Skeletal muscle tissue (tissue), 4 donors: Measurements from ENCODE around the gene DHX35. TPM values are rescaled to one million over a fixed set of nuclear protein-coding genes. Genes with fewer than 3 reads are reported as not detected.
"Not testable (repeated sequence)": the region's sequence is repeated elsewhere in the genome, so short reads cannot be mapped to it uniquely, and the experiment has no call there.

ENCODE experiments used
- H3K27ac ChIP-seq: one replicate; pipeline ENCODE4 v1.7.0; 2013; ENCODE audit warnings: mild to moderate bottlenecking, low read depth, low read length, inconsistent platforms
- H3K27me3 ChIP-seq, 3 donors: one replicate each; pipeline ENCODE4 v1.7.0; 2013; ENCODE audit warnings: low read length in 3 of 3; ENCODE audit not compliant: control insufficient read depth in 3 of 3, insufficient read depth in 3 of 3
- H3K36me3 ChIP-seq, 3 donors: one replicate each; pipeline ENCODE4 v1.7.0; 2013; ENCODE audit warnings: low read length in 3 of 3; ENCODE audit not compliant: control insufficient read depth in 3 of 3, insufficient read depth in 3 of 3
- H3K4me1 ChIP-seq, 3 donors: one replicate each; pipeline ENCODE4 v1.7.0; 2013; ENCODE audit warnings: low read length in 3 of 3, mild to moderate bottlenecking in 3 of 3; ENCODE audit not compliant: control insufficient read depth in 3 of 3, insufficient read depth in 3 of 3
- H3K4me3 ChIP-seq, 3 donors: one replicate each; pipeline ENCODE4 v1.7.0; 2013; ENCODE audit warnings: low read length in 3 of 3
- H3K9ac ChIP-seq, 3 donors: one replicate each; pipeline ENCODE4 v1.7.0; 2013; ENCODE audit warnings: low read length in 3 of 3, mild to moderate bottlenecking in 3 of 3, moderate library complexity in 2 of 3, low read depth in 1 of 3
- H3K9me3 ChIP-seq, 3 donors: one replicate each; pipeline ENCODE4 v1.7.0; 2013; ENCODE audit warnings: low read length in 3 of 3; ENCODE audit not compliant: control insufficient read depth in 3 of 3
- total RNA-seq: library from RNA; depleted of rRNA; stranded (reverse); fragments of >200 nt; gene quantifications from one replicate; pipeline ENCODE4 v1.2.3, GENCODE V29; 2014
- donor health status: Osteomylitis.

Gene DHX35
- total RNA-seq, 1 donor from 2014 or later: 8.4 TPM

- Histone ChIP-seq H3K9ac (no peak overlapping the region), H3K4me1 (peaks cover 4 to 7% (median 7%) of the 10 kb centered on the region in 3 donors), H3K27me3 (no peaks in the 10 kb centered on the region), H3K4me3 (no peak overlapping the region), H3K9me3 (no peaks in the 10 kb centered on the region), H3K27ac (no peak overlapping the region), H3K36me3 (peaks cover 0 to 12% (median 10%) of the 10 kb centered on the region in 3 donors)
Observed at GRCh38 chr20:38990728-38991127, 28.6 kb downstream of the DHX35 start.

GRCh38 chr20:38991814-38992704, 29.9 kb downstream of the DHX35 start:
- H3K36me3 ChIP-seq: peaks cover 0 to 21% (median 18%) of the 10 kb centered on the region in 3 donors
- H3K4me3 ChIP-seq: no peak overlapping the region

GRCh38 chr20:38995536-38996044, 33.4 kb downstream of the DHX35 start:
- no peaks in the 10 kb centered on the region for H3K27me3 ChIP-seq
- H3K4me3 ChIP-seq: no peak overlapping the region
- no peaks in the 10 kb centered on the region for H3K4me1 ChIP-seq
- peaks cover 14 to 43% (median 39%) of the 10 kb centered on the region in 3 donors for H3K36me3 ChIP-seq
- no peaks in the 10 kb centered on the region for H3K9me3 ChIP-seq
- H3K9ac ChIP-seq: no peak overlapping the region
- no peak overlapping the region for H3K27ac ChIP-seq

More at GRCh38 chr20:38991814-38992704, 29.9 kb downstream of the DHX35 start:
- H3K4me1 ChIP-seq: no peaks in the 10 kb centered on the region
- no peaks in the 10 kb centered on the region for H3K27me3 ChIP-seq
- no peaks in the 10 kb centered on the region for H3K9me3 ChIP-seq
- no peak overlapping the region for H3K9ac ChIP-seq
- no peak overlapping the region for H3K27ac ChIP-seq

GRCh38 chr20:38996866-38997265, 34.7 kb downstream of the DHX35 start:
- not testable (repeated sequence) for H3K4me3 ChIP-seq, H3K27ac ChIP-seq, H3K9ac ChIP-seq, H3K27me3 ChIP-seq, H3K9me3 ChIP-seq, H3K4me1 ChIP-seq
- H3K36me3 ChIP-seq: peaks cover 19 to 53% (median 47%) of the 10 kb centered on the region in 3 donors

- Histone ChIP-seq H3K9me3 (no peaks in the 10 kb centered on the region), H3K9ac (no peak overlapping the region), H3K4me1 (no peaks in the 10 kb centered on the region), H3K27ac (no peak overlapping the region), H3K36me3 (peaks cover 26 to 59% (median 53%) of the 10 kb centered on the region in 3 donors), H3K27me3 (no peaks in the 10 kb centered on the region), H3K4me3 (no peak overlapping the region)
Observed at GRCh38 chr20:38997622-38998021, 35.5 kb downstream of the DHX35 start.

- no peak overlapping the region for H3K4me3 ChIP-seq
- H3K27ac ChIP-seq: no peak overlapping the region
- H3K4me1 ChIP-seq: no peaks in the 10 kb centered on the region
- no peaks in the 10 kb centered on the region for H3K9me3 ChIP-seq
- no peaks in the 10 kb centered on the region for H3K27me3 ChIP-seq
- peaks cover 31 to 73% (median 66%) of the 10 kb centered on the region in 3 donors for H3K36me3 ChIP-seq
- no peak overlapping the region for H3K9ac ChIP-seq
Observed at GRCh38 chr20:38999217-38999616, 37.1 kb downstream of the DHX35 start.

- no peak overlapping the region for H3K9ac ChIP-seq
- H3K4me3 ChIP-seq: no peak overlapping the region
- H3K9me3 ChIP-seq: no peaks in the 10 kb centered on the region
- H3K36me3 ChIP-seq: peaks cover 33 to 82% (median 72%) of the 10 kb centered on the region in 3 donors
- H3K4me1 ChIP-seq: no peaks in the 10 kb centered on the region
- H3K27ac ChIP-seq: no peak overlapping the region
- no peaks in the 10 kb centered on the region for H3K27me3 ChIP-seq
Observed at GRCh38 chr20:38999965-39000910, 38.1 kb downstream of the DHX35 start.

- no peaks in the 10 kb centered on the region for H3K27me3 ChIP-seq
- no peaks in the 10 kb centered on the region for H3K9me3 ChIP-seq
- H3K9ac ChIP-seq: no peak overlapping the region
- H3K4me1 ChIP-seq: no peaks in the 10 kb centered on the region
- H3K27ac ChIP-seq: no peak overlapping the region
- peaks cover 45 to 78% (median 70%) of the 10 kb centered on the region in 3 donors for H3K36me3 ChIP-seq
- no peak overlapping the region for H3K4me3 ChIP-seq
Observed at GRCh38 chr20:39004508-39004907, 42.4 kb downstream of the DHX35 start.

- peaks cover 34 to 56% (median 42%) of the 10 kb centered on the region in 3 donors for H3K36me3 ChIP-seq
- no peak overlapping the region for H3K4me3 ChIP-seq
- no peaks in the 10 kb centered on the region for H3K4me1 ChIP-seq
- H3K27me3 ChIP-seq: no peaks in the 10 kb centered on the region
- no peak overlapping the region for H3K27ac ChIP-seq
- no peak overlapping the region for H3K9ac ChIP-seq
- no peaks in the 10 kb centered on the region for H3K9me3 ChIP-seq
Observed at GRCh38 chr20:39009348-39009747, 47.2 kb downstream of the DHX35 start.
